SIG-M5 treated with dmso at 0.1 percent for 504 hours (cell line): ENCODE data around the gene SP6.

Experiments
- DNase-seq: peaks from one replicate; lab custom pipeline; 2025; ENCODE audit not compliant: unreplicated experiment; lab: John Stamatoyannopoulos, UW

The SP6 gene

DNA sequence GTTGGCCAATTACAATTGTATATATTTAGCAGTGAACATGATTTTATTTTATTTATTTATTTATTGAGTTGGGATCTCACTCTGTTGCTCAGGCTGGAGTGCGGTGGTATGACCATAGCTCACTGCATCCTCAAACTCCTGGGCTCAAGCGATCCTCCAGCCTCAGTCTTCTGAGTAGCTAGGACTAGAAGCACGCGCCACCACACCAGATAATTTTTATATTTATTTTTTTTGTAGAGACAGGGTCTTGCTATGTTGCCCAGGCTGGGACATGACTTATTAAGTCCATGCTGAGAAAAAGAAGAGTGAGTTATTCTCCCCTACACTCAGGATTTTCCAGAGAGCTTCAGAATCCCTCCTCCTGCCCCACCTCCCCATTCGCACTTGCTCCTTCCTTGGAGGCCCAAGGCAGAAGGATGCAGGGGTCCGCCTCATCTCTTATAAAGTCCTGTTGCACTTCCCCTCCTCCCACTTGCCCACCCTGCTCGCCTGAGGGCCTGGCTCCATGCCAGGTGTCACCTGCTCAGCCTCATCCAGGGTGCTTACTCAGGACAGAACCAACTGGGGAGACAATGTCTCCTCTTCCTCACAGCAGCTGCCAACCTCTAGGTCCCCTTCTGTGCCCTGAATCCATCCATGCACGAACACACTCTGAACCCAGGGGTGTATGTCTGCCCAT is 29.0 kb upstream of the SP6 start:
- DNase-seq = no peak

DNA sequence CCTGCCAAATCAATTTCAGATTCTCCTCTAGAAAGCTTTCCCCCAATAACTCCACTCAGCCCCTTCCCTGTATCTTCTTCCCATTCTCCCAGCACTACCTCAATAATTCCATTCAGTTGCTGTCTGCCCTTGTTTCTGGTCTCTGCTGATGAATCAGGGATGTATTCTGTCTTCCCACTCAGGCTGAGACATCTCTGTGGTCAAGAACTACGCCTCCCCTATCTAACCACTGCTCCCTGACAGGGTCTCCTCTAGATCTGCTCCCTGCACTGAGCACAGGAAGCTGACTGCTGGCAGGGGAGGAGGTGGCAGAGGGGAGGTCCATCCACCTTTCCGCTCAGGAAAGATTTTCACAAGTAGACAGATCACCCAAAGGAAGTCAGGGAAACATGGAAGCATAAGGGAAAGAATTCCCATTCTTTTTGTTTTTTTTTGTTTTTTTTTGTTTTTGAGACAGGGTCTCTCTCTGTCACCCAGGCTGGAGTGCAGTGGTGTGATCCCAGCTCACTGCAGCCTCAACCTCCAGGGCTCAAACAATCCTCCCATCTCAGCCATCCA is 28.1 kb upstream of the SP6 start:
- no peak for DNase-seq

DNA sequence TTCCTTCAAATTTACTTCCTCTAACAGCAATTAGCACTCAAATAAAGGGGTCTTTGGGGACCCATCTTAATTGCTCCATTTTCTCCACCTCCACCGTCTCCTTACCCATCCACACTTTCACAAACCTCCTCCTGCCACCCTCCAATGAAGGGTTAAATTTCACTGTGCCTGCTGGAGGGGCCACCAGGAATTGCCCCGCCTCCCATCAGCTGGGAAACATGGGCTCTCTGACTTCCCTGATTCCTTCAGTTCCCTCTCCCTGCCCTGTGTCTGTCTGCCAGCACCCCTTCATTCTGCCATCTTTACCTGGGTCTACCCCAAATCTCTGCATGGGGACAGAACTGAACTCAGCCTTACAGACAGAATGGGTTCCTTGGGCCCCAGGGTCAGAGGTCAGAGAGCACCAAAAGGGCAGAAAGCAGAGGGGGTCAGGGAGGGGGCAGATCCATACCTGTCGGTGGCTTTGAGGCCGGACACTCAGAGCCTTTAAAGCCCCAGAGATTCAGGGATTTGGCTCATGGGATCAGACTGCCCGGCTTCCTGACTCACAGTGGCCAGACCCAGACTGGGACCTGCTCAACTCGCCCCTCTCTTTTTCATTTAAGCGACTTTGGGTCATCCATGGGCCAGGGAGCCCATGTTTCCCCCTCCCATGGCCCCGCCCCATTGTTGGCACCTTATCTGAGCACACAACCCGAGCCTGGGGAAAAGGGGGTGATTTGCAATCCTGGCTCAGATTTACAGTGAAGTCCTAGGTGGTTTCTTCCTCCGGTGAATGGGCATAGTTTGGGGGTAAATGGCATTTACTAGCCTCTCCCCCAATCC is 27.5 kb upstream of the SP6 start:
- DNase-seq = no peak

DNA sequence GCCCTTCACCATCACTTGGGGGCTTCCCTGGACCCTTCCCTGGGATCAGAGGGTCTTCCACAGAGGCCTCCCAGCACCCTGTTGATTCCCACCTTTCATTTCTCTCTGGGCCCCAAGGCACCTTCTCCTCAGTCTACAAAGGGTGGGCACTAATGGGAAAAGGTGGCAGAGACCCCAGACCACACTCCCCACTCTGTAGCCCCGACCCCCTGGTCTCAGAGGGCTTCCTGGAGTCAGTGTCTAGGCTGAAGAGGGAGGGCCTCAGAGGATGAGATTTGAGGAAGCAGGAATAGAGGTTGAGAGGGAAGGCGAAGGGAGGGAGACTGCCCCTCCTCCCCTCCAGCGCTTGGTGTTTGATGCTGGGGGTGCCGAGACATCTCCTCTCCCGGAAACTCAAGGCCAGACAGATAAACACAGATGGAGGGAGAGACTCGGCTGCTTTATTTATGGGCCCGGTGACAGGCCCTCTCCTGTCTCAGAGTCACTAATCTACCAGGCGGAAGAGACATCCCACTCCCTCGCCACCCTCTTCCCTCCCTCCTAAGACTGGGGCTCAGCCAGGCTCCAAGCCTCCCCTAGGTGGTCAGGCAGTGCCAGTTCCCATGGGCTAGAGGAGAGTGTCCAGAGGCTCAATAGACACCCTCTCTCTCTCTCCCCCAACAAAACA is 26.5 kb upstream of the SP6 start:
- no peak for DNase-seq

DNA sequence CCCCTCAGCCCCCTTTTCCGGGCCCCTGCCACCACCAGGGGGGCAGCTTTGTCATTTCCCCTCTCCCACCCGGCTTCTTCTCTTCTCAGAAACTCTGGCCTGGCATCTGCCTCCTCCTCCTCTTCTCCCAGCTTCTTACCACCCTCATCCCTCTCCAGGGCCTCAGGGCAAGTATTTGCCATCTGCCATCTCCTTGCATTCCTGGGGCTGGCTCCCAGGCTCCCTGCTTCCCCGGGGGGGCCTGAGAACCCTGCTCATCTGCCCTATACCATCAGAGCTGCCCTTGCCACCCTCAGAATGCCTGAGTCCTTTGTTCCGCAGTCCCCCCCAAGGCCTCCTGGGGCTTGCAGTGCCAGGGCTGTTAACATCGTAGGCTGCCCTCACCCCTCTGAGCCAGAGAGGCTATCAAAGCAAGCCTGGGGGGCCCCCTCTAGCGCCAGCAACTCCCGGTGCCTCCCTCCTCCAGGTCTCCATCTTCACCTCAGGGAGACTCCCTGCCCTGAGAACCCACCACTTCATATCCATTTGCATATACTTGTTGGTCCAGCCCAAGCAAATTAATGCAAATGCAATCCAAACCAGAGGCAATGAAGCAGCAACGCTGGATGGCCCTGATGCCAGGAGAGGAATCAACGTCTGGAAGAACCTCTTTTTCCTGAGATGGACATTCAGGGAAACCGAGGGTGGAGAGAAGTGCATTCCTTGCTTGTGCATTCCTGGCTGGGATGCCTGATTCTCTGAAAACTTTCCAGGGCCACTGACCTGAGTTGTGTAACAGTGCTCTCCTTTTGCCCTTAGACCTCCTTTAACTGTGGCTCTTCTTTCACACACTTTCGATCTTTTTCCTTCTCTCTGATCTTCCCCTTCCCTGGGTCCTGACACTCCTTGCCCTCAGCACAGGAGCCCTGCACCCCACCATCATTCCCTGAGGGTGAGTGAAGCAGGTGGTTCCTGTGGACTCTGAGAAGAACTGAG is 24.3 kb upstream of the SP6 start:
- DNase-seq = no peak

DNA sequence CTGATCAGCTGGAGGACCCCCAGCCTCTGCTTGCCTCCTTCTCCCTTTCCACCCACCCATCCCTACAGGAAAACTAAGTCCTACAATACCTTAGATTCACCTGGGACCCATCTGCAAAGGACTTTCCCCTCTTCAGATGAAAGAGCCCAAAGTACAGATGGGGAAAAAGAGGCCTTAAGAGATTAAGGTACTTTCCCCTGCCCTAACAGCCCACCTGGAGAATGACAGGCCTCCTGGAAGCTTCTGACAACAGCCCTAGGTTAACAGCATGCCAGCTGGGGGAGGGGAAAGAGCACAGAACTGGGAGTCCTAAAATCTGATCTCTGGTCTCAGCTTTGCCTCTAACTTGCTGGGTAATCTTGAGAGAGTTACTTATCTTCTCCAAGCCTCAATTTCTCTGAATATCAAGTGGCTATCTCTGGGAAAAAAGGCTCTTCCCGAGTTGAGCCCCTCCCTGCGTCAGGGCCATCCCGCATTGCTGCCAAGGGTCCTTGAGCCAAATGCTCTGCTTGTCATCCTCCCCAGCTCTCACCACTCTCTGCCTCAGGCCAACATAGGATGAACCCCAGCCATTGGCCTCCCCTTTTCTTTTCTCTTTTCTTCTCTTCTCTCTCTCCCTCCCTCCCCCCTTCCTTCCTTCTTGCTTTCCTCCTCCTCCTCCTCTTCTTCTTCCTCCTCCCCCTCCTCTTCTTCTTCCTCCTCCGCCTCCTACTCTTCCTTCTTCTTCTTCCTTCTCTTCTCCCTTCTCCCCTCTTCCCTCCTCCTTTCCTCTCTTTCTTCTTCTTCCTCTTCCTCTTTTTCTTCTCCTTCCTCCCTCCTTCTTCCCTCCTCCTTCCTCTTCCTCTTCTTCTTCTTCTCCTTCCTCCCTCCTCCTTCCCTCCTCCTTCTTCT is 22.5 kb upstream of the SP6 start:
- no peak for DNase-seq

DNA sequence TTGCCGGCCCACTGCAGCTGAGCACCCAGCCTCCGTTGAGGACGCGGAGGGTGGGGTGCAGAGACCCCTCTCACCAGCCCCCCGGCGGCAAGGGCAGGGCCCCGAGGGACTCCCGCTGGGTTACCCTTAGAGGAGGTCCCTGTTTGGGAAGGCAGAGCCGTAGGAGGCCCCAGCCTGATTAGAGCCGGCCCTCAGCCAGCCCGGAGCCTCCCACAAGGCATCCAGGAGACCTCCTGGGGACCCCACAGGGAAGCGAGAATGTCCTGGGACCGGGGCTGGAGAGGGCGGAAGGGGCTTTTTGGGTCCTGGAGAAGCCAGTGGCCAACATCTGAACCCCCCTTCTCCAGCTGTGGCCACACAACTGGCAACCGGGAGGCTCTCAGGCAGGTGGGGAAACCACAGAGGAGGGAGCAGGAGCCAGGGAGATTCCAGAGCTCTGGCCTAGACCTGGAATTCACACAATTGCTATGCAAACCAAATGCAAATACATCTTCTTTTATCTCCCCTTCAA is 21.7 kb upstream of the SP6 start:
- DNase-seq = no peak

DNA sequence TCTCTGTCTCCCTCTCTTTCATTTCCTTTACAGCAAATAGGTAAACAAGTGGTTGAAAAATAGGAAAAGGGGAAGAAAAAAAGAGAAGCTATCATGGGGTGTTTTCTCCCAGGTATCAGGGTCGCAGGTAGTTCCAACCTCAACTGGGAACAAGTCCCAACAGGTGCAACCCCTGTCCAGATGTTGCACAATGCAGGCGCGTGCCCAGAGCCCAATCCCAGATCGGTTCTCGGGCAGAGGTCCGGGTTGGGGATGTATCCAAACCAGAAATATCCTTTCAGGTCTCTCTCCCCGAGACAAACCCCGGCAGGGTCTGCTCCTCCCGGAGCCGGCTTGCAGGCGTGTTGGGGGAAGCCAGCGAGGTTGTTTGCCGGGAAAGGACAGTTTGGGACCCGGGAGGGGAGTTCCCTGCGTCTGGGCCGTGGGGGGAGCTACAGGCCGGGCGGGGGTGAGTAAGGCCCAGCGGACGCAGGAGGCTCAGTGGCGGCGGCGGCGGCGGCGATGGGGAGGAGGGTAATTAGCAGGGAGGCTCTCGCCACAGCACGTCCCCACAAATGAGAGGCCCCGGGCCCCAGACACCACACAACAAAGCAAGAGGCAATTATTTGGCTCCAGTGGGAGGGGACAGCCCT is 21.2 kb upstream of the SP6 start:
- no peak for DNase-seq

DNA sequence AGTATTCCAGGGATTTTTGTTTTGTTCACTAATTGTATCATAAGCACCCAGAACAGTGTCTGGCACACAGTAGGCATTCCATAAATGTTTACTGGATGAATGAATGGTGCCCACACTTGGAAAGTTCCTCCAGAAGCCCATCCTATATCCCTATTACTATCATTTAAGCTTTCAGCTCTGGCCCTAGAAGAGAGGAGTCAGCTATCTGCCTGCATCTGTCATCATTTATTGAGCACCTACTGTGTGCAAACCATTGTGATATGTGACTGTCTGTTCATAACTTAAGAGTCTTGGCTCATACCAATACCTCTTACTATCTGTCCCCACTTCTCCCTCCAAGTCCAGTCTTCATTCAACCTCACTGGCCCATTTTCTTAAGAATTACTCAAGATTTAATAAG is 20.1 kb upstream of the SP6 start:
- DNase-seq = no peak

DNA sequence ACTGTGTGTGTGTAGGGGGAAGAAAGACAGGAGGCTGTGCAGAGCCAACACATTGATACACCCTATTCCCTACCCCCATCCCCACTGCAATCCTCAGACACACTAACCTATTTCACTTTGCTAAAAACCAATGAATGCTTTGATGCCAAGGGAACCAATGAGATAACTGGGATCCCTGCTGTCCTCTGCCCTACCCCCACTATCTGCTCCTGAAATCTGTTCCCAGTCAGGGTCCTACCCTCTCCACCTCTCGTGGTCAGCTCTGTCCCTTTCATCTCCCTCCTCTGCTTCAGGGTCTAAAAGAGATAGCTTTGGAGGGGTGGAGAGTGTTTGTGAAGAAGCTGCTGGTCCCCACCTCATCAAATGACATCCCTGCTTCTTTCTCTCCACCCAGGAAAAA is 19.1 kb upstream of the SP6 start:
- DNase-seq = no peak

DNA sequence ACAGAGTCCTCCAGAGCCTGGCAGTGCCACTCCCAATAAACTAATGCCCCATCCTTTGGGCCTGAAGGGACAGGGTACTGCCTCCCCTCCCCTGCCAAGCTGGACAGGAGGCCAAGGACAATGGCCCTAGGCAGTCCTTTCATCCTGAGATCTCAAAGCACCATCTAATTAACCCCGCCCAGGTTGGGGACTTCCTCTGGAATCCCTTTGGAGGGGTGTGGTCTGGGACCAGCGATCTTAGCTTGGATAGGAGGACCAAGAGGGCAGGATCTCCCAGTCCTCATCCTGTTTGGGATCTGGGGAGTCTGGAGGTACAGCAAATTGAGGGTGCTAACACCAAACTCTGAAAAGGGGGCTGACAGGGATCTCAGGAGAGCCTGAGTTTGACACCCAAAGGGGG is 18.2 kb upstream of the SP6 start:
- DNase-seq = no peak

DNA sequence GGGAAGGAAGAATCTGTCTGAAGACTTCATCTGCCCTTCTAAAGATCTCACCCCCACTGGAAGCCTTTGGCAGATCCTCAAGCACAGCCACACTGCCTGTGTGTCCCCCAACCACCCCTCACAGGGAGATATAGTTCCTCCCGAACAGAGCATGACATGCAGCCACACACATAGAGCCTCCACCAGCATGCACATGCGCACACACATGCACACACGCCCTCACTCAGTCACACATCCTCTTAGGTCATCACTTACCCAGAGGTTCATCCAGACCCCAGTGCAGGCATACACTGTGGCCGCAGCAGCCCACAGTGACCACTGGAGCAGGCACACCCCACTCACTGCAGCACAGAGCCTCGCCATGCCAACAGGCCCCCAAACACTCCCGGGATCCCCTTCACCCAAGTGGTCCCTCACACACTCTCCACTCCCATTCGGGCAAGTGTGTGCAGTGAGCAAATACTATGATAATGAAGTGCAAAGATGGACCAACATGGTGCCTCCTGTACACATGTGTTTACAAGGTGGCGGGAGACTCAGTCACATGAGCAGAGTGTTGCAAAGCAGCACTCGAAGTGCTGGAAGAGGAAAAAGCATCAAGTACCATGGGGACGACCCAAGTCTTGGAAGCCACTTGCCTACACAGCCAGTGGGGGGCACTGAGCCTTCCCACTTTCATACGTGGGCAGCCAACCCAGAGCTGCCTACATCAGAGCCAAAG is 17.0 kb upstream of the SP6 start:
- no peak for DNase-seq

DNA sequence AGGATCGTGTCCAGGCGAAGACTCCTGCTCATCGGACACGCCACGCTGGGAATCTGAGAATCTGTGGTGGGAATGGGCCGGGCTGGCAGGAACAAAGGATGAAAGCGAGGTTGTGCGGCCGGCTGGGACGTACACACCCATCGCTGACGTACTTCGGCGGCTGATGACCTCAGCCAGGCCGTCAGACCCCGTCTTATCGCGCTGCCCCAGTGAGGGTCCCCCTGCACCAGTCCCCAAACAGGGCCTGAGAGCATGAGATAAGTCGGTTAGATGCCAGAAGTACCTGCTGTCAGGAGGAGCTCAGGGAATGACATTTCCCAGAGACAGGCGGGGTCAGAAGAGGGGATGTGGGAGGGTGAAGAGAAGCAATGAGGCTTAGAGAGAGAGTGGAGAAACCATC is 16.0 kb upstream of the SP6 start:
- DNase-seq = no peak

DNA sequence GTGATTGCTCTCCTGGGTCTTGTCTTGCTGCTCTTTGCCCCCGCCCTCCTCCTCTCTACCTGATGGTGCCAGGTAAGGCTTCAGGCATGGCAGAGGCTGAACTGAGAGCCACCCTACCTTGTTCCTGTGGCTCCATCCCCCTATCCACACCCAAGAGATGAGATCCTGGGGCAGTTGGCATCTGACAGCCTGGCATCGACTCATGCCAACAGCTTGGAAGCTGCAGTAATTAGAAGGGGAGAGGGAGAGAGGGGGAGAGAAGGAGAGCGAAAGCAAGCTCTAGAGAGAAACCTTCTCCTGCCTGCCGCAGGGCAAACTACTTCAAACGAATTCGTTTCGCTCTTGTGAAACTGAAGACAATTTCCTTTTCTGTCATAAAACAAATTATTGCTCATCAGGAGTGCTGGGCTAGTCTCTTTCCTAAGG is 13.8 kb upstream of the SP6 start:
- no peak for DNase-seq

DNA sequence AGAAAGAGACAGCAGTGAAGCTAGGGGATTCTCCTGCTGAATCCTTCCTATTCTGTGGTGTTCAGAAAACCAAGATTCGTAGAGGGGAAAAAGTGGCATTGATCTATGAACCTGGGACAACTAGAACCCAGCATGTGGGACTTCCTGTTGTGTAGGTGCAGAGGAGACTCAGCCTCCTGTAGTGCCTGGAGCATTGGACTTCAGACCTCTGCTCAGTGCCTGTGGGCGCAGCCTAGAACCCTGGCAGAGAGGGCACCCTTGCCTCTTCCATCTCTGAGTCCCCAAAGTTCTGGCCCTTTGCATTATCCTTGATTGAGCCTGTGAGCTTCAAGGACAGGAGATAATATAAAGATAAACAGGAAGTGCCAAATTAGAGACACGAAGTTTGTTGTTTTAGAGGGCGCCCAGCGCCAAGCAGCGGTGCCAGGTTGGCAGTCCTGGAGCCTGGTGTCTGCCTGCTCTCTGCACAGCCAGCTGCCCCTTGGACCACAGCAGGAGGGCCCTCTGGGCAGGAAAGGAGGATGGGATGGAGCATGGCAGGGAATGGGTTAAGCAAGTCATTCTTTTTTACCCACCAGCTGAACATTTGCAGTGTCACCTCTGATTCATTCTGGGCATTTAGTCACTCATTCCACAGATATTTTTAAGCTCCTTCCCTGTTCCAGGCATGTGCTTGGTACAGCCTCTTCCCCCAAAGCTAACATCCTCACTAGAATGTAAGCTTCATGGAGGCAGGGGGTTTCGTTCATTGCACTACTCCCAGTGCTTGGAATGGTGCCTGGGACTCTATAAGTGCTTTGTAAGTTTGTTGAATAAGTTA is 11.9 kb upstream of the SP6 start:
- no peak for DNase-seq

DNA sequence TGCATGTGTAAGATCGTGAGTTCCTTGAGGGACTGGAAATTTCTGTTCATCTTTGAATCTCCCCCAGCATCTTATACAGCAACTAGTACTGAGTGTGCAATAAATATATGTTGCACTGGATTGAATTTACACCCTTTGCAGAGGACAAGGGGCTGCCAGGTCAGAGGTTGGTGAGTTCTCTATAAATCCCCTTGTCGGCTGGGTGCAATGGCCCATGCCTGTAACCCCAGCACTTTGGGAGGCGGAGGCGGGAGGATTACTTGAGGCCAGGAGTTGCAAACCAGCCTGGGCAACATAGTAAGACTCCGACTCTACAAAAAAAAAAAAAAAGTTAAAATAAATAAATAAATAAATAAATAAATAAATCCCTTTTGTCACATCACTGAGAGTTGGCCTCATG is 9.4 kb upstream of the SP6 start:
- DNase-seq = no peak
